NCI-H748 (cell line): ENCODE measurements around the gene MTA2.

ENCODE experiments used
- DNase-seq: peaks from one replicate; lab custom pipeline; 2025; ENCODE audit not compliant: unreplicated experiment; lab: John Stamatoyannopoulos, UW

Gene MTA2

GRCh38 chr11:62612366-62613290 lies 11.0 kb upstream of the MTA2 start, which contains the start of the genes EML3 and ROM1:
EML3 (minus strand) TSS chr11:62612775; CDS start chr11:62612457, 318 bp downstream.
ROM1 (plus strand) TSS chr11:62613257; CDS start chr11:62613282, 25 bp downstream.
- DNase-seq: peak; percentile 84

DNA sequence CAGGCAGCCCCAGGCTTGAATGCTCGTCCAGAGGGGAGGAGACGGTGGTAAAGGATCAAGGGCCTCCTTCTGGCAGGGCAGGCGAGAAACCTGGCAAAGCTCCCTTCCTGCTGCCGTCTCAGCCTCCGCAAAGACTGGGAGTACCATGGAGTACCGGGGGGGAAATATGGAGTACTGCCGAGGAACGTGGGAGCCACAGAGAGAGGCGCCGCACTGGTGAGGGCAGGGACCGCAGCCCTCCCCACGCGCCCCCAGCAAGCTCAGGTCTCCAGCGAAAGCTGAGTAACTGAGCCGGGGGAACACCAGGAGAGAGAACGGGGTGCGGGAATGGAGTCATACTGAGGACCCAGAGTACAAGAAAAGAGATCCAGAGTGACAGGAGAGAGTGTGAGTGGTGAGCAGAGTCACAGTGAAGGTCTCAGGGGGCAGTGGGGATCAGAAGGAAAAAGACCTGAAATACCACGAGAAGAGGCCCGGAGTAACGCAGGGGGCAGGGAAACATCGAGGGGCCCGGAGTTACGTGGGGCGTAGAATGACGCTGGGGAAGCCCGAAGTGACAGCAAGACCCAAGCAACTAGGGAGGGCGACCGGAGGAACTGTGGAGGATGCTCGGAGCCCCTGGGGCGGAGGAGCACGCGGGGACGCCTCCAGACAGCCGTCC lies 10.2 kb upstream of the MTA2 start:
- DNase-seq: peak; percentile 55

DNA sequence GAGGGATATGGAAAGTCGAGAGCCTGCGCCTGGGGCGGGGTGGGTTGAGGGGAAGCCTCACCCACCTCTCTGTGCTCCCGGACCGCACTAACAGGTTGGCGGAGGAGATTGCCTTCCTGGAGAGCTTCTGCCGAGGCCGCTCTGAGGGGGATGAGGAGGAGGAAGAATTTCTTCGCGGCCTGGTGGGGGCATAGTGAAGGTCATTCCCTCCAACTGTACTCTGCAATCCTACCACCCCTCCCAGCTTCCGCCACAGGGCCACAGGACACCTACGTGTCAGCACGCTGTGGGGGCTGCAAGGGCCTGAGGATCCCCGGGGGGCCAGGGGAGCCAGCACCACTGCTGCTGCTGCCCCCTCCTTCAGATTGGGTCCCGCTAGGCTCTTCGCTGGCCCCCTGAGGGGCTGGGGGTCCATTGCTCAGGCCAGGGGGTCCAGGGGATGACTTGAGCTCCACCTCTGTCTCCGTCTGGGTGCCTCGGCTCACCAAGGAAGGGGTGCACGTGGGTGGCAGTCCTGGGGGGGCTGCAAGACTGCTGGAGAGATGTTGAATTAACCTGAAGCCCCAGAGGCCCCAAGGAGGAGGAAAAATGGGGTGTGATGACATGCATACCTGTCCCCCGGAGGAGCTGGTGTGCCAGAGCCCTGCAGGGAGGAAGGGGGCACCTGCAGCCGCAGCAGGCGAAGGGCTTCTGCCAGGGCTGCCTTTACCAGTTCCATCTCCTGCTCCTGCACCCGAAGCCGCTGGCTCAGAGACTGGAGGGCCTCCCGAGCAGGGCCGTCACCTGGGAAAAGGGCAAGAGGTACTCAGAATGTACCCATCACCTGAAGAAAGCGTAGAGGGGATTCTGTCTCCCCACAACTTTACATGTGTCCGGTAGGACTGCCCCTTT lies 9.4 kb upstream of the MTA2 start:
- no peak for DNase-seq

DNA sequence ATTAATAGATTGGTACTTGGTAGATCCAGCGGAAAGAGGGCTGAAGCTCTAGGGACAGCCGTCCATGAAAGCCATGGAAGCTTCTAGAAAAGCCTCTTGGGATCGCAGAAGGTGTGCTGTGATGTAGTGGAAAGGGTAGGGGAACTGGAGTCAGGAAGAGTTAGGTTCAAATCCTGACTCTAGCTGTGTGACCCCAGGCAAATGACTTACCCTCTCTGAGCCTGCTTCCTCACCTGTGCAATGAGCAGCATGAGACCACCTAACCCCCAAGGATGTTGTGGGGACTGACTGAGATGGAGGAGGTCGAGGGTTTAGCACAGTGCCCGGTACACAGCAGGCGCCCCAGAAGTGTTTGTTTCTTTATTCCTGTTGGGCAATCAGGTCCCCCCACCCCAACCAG lies 8.7 kb upstream of the MTA2 start:
- no peak for DNase-seq

DNA sequence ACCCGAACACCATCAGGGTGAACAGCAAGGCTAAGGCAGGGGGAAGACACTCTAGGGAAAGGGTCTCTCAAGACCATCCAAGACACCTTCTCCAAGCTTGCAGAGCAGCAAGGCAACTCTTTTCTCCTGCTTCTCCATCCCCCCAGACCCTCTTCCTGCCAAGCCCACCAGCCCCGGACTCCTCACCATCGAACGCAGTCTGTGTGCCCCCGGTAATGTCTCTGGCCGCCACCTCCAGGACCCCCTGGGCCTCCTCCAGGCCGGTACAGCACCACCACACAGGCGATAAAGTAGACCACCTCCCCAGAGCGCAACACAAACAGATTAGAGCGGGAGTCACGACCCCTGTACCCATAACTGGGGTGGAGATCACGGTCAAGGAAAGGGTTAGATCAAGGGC lies 7.1 kb upstream of the MTA2 start:
- DNase-seq: no peak

DNA sequence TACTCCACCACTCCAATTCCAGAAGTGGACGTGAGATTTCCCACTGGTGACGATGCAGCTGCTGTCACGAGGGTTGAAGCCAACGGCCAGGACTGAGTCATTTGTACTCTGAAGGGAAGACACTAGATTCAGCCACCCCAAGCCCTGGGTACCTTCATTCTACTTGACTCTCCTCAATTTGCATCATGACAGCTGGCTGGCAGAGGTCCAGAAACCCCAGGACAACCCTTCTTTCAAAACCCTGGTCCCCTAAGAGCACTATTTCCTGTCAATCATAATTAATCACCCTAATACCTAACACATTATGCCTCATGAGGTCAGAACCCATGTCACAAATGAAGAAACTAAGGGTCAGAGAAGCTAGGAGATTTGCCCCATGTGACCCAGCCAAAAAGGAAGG lies 6.0 kb upstream of the MTA2 start:
- DNase-seq: no peak

DNA sequence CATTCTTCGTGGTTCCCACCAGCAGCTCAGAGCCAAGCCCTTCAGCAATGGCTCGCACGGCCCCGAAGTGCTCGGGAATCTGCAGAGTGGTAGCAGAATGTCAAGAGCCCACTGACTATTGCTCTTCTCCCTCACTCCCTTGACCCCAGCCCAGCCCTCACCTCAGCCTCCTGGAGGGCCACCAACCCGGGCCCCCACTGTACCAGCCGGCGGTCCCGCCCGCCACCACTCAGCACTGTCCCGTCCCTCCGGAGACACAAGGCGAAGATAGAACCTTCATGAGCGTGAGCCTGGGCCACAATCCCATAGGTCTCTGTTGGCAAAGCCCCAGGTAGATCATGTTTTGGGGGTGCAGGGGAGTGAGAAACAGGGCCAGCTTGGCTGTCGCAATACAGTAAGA lies 4.2 kb upstream of the MTA2 start:
- DNase-seq: no peak

GRCh38 chr11:62605467-62605866 lies 3.8 kb upstream of the MTA2 start:
- DNase-seq: no peak

DNA sequence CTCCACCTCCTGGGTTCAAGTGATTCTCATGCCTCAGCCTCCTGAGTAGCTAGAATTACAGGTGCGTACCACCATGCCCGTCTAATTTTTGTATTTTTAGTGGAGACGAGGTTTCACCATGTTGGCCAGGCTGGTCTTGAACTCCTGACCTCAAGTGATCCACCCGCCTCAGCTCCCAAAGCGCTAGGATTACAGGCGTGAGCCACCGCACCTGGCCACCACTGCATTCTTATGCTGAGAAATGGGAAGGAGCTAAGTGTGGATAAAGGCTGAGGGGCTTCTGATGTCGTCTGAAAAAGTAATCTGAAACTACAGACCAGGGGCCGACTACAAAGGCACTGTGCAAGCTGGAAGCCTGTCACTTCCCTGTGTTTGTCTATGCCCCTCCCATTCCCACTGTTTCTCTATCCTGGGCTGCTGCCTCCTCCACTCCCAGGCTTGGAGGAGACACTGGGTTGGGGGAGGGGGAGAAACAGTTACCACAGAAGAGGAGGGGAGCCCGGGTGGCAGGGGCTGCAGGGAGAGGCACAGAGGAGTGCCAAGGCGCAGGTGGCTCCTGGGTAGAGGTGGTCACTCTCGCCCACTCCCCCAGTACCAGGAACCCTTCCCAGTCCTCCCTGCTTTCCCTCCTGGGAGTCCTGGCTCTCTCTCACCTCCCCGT lies 2.9 kb upstream of the MTA2 start:
- DNase-seq: no peak

GRCh38 chr11:62603776-62604299 lies 2.2 kb upstream of the MTA2 start:
- peak; percentile 56 for DNase-seq

- DNase-seq: peak; percentile 62
These were observed 1.4 kb upstream of the MTA2 start for GRCh38 chr11:62603072-62603408.

DNA sequence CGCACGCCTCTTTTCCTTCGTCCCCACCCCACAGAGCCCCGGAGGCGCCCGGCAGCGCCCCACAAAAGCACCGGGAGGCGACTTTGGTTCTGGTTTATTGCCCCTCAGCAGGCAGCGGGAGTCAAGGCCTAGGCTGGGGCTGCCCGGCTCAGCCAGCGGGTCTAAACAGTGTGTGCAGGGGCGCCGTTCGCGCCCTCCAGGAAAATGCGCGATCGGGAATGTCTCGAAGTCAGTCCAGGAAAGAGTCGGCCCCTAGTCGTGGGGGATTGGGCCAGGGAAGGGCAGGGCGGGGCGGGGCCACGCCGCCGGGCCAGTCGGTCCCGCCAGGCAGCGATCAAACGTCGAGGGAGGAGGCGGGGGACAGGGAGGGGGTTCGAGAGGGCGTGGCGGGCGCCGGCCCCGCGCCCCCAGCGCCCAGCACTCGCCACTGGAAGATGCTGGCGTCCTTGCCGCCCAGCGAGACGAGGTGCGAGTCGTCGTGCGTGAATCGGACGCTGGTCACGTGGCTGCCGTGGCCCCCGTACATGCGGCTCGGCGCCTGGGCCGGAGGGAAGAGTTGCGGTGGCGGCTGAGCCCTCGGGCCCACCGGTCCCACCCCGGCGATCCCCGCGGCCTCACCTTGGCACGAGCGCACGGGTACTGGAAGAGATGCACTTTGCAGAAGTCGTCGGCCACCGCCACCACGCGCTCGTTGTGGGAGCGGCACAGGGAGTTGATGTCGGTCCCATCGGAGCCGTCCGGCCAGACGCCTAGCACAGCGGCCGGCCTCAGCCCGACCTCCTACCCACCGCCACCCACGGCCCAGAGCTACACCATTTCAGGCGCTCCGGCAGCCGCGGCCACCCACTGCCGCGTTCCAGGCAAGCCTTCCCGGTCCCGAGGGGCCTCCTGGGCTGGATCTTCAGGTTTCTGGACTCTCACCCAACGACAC lies 741 bp upstream of the MTA2 start:
- DNase-seq: peak; percentile 93

- DNase-seq: no peak
These were observed 618 bp downstream of the MTA2 start for GRCh38 chr11:62601122-62601371.

DNA sequence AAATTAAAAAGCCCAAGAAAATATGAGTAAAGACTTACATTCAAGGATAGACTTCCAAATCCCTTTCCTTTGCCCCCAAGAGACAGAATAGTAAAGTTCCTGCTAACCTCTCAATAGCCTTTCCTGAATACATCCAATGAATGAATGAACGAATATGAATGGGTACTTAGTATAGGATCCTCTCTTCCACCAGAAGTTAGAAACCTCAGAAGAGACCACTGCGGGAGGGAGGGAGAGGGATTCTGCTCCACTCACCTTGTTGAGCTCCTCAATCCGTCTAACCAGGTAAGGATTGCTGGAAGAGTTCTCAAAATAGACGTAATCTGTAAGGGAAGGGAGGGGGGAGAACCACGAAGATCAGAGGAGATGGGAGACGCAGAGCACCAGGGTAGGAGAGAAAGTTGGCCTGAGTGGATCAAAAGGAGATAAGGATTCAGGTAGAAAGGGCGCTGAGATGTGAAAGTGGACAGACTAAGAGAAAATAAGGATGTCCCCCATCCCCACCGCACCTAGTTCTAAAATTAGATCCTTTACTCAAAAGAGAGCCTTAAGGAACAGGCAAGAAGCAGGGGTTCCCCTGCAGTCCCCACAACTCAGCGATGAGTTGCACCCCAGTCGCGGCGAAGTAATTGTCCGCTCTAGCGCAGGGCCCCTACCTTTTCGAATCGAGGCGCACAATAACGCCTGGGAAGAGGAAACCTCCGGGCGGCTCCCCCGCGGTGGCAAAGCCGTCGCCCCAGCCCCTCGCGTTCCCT lies 1.1 kb downstream of the MTA2 start:
- peak; percentile 43 for DNase-seq

DNA sequence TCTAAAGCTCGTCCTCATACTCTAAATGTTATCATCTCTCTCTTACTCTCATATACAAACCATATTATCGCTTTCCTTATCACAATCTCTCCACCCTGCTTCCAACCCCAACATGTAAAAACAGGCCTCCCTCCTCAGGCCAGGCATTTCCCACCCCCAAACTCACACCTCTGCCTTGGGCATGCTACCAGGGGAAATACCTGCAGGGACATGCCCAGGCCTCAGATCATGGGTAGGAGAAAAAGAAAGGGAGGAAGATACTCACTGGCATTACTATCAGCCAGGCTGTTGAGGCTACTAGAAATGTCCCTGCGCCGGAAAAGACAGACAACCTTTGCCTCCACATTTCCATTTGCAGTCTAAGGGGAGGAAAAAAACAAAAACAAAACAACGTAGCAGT lies 1.8 kb downstream of the MTA2 start:
- DNase-seq: no peak

- DNase-seq: peak; percentile 95
These were observed 2.5 kb downstream of the MTA2 start for GRCh38 chr11:62599069-62599696.

- DNase-seq: no peak
These were observed 6.5 kb downstream of the MTA2 start for GRCh38 chr11:62595124-62595523.

DNA sequence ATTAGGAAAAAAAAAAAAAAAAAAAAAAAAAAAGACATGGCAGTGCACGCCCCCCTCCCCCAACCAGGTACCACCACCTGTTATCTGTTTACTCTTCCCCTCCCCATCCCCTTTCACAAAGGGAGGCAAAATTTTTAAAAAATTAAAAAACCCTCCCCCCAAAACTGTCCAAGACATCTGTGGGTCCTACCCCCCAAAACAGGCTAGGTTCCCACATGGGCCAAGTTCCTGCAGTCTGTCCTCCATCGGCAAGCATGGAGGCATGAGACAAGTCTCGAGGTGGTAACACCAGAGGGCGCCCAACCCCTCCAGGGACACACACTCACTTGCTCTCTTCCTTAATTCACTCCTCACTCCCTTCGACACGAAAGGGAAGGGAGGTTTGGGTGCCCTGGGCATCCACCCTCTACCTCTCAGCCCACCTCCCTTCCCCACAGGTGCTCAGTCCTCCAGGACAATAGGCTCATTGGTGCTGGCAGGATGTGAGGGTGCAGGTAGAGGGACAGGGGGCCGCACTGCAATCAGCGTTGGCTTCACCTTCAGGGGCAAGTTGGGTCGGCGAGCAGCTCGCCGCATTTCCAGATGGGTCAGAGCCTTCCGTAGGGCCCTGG lies 8.1 kb downstream of the MTA2 start:
- peak; percentile 81 for DNase-seq
